ENCODE results near the gene MCC.

Gene MCC

GRCh38 chr5:113002423-113002822 is 485.8 kb downstream of the MCC start:
- no peak for DNase-seq

- no peak for DNase-seq
These were observed 487.8 kb downstream of the MCC start for GRCh38 chr5:113000466-113000865.

GRCh38 chr5:112998296-112998695 is 490.0 kb downstream of the MCC start:
- DNase-seq = no peak

GRCh38 chr5:112996830-112997374 is 491.4 kb downstream of the MCC start:
- DNase-seq = no peak

GRCh38 chr5:112995764-112996618 is 492.3 kb downstream of the MCC start:
- no peak for DNase-seq

GRCh38 chr5:112986224-112986623 is 502.0 kb downstream of the MCC start:
- DNase-seq = no peak

GRCh38 chr5:112983363-112983762 is 504.9 kb downstream of the MCC start:
- DNase-seq = no peak

GRCh38 chr5:112979723-112980122 is 508.5 kb downstream of the MCC start:
- no peak for DNase-seq

GRCh38 chr5:112978836-112979235 is 509.4 kb downstream of the MCC start:
- no peak for DNase-seq

GRCh38 chr5:112977440-112977861 is 510.8 kb downstream of the MCC start:
- no peak for DNase-seq

GRCh38 chr5:112976432-112977309 is 511.6 kb downstream of the MCC start, which contains the start of gene DCP2:
Gene DCP2 (plus strand): TSS chr5:112976798. CDS start chr5:112976934, 136 bp downstream.
- DNase-seq = peak; percentile 89

GRCh38 chr5:112975721-112976431 is 512.4 kb downstream of the MCC start:
- no peak for DNase-seq

- no peak for DNase-seq
These were observed 513.4 kb downstream of the MCC start for GRCh38 chr5:112974901-112975300.

GRCh38 chr5:112973904-112974303 is 514.3 kb downstream of the MCC start:
- no peak for DNase-seq

GRCh38 chr5:112973036-112973435 is 515.2 kb downstream of the MCC start:
- DNase-seq = no peak
